Stimulated activated CD8-positive, alpha-beta memory T cell treated with anti-CD3 and anti-CD28 coated beads, Interleukin-15, amount 100 ng/mL, for 4 hours (primary cell): ENCODE measurements around the gene PGAM1.
"Not testable (repeated sequence)": the region's sequence is repeated elsewhere in the genome, so short reads cannot be mapped to it uniquely, and the experiment has no call there.

ENCODE experiments used
- DNase-seq, 2 donors: peaks; one replicate each; pipeline ENCODE4 v3.0.0-alpha.2; 2020; ENCODE audit warnings: low read depth in 2 of 2

PGAM1 gene

DNA sequence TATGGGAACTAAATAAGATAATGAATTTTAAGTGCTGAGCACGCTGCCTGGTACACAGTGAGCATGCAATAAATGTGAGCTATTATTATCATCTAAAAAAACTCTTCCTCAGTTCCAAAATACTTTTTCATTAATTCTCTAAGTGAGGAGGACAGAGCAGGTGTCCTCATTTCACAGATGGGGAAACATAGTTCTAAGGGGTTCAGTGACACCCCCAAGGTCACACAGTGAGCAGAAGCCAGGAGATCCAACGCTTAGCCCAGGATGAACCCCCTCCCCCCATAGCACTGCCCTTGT, 18.1 kb upstream of the PGAM1 start:
- no peak for DNase-seq

GRCh38 chr10:97408496-97408992, 17.4 kb upstream of the PGAM1 start:
- no peak for DNase-seq

DNA sequence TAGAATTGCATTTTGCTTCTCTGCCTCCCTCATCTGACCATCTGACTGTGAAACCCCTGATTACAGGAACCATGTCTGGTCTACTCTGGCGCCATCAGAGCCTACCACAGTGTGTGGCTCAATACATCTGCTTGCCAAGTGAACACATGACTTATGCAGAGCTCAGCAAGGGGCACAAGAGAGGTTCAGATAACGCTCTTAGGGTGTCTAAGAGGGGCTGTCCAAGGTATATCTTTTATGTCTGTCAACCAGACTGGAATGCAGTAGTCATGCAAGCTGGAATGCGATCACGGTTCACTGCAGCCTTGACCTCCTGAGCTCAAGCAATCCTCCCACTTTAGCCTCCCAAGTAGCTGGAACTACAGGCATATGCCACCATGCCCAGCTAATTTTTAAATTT, 14.6 kb upstream of the PGAM1 start:
- no peak for DNase-seq

GRCh38 chr10:97412891-97413304, 13.1 kb upstream of the PGAM1 start:
- no peak for DNase-seq

- no peak for DNase-seq
Observed at GRCh38 chr10:97416565-97416964, 9.4 kb upstream of the PGAM1 start.

DNA sequence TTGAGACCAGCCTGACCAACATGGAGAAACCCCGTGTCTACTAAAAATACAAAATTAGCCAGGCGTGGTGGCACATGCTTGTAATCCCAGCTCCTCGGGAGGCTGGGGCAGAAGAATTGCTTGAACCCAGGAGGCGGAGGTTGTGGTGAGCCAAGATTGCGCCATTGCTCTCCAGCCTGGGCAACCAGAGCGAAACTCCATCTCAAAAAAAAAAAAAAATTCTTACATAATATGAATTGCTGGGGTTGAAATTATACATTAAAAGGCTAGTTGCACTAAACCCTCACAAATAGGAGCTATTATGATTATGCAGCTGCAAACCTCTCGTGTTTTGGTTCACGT, 2.3 kb upstream of the PGAM1 start:
- DNase-seq = not testable (repeated sequence)

GRCh38 chr10:97426776-97427570, 982 bp downstream of the PGAM1 start:
- no peak for DNase-seq

- DNase-seq = no peak
Observed at GRCh38 chr10:97427571-97428179, 1.7 kb downstream of the PGAM1 start.

DNA sequence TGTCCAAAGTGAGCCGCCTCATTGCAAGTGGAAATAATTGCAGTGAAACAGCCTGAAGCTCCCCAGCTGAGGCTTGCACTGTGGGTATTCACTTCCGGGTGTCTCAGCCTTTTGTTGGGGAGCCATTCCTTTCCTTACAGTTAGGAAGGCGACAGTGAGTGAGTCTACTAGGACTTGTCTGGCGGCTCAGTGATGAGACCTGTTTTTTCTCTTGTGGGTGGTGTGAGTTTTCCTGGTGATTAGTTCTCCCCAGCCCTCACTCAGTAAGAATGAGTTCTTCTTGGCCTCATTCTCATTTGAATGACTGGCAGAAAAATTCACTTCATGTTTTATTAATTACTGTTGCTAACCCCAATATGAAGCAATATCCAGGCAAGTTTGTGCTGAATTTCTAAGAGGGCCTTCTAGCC, 2.6 kb downstream of the PGAM1 start:
- no peak for DNase-seq

GRCh38 chr10:97434055-97434454, 8.1 kb downstream of the PGAM1 start:
- no peak for DNase-seq

DNA sequence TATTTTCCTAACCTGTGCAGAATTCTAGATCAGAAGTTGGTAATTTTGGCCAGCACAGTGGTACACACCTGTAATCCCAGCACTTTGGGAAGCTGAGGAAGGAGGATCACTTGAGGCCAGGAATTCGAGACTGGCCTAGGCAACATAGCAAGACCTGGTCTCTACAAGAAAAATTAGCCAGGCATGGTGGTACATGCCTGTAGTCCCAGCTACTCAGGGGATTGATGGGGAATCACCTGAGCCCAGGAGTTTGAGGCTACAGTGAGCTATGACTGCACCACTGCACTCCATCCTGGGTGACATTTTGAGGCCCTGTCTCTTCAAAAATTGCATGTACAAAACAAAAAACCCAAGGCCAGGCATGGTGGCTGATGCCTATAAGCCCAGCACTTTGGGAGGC, 8.6 kb downstream of the PGAM1 start:
- no peak for DNase-seq

GRCh38 chr10:97435211-97435610, 9.2 kb downstream of the PGAM1 start:
- DNase-seq = no peak

DNA sequence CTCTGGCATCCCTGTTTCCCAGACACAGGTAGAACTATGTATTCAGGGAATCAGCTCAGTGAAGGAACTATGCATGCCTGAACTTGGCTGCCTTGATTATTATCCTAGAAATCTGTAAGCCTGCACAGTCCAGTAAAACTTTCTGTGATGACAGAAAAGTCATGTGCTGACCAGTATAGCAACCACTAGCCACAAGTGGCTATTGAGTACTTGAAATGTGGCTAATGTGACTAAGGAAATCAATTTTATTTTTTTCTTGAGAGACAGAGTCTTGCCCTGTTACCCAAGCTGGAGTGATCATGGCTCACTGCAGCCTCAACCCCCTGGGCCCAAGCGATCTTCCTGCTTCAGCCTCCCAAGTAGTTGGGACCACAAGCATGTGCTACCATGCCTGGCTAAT, 16.3 kb downstream of the PGAM1 start:
- DNase-seq = no peak

- DNase-seq = no peak
Observed at GRCh38 chr10:97444212-97444611, 18.2 kb downstream of the PGAM1 start.

- DNase-seq = no peak
Observed at GRCh38 chr10:97445357-97445721, 19.3 kb downstream of the PGAM1 start.

- peak; percentile 81 to 91 for DNase-seq
Observed at GRCh38 chr10:97445722-97446639, 20.0 kb downstream of the PGAM1 start, which contains the start of the genes EXOSC1 and ZDHHC16. TSS of gene EXOSC1 (minus strand) at chr10:97446006. CDS start at chr10:97445985, 21 bp downstream. TSS of gene ZDHHC16 (plus strand) at chr10:97446175. CDS start at chr10:97451676, 5,501 bp downstream.

- DNase-seq = no peak
Observed at GRCh38 chr10:97450828-97451227, 24.8 kb downstream of the PGAM1 start.

DNA sequence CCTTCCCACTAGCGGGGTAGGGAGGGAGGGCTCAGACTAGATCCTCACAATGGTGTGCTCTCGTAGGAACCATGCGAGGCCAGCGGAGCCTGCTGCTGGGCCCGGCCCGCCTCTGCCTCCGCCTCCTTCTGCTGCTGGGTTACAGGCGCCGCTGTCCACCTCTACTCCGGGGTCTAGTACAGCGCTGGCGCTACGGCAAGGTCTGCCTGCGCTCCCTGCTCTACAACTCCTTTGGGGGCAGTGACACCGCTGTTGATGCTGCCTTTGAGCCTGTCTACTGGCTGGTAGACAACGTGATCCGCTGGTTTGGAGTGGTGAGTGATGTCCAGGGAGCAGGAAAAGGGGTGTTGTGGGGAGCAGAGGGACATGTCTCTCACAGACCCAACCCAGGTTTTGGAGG, 25.6 kb downstream of the PGAM1 start:
- no peak for DNase-seq

DNA sequence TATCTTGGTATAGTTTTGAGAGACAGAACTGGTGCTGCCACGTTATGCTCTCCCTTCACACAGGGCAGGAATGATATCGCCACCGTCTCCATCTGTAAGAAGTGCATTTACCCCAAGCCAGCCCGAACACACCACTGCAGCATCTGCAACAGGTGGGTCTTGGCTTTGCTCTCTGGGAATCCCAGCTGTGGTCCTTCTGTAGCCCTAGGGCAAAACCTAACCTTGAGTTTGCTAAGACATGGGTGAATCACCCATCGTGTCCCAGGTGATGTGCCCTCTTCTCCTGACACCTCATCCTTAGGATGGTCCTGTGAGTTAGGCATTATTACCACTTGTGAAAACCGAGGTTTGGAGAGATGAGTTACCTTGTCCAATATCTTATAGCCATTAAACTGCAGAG, 26.4 kb downstream of the PGAM1 start:
- DNase-seq = no peak

DNA sequence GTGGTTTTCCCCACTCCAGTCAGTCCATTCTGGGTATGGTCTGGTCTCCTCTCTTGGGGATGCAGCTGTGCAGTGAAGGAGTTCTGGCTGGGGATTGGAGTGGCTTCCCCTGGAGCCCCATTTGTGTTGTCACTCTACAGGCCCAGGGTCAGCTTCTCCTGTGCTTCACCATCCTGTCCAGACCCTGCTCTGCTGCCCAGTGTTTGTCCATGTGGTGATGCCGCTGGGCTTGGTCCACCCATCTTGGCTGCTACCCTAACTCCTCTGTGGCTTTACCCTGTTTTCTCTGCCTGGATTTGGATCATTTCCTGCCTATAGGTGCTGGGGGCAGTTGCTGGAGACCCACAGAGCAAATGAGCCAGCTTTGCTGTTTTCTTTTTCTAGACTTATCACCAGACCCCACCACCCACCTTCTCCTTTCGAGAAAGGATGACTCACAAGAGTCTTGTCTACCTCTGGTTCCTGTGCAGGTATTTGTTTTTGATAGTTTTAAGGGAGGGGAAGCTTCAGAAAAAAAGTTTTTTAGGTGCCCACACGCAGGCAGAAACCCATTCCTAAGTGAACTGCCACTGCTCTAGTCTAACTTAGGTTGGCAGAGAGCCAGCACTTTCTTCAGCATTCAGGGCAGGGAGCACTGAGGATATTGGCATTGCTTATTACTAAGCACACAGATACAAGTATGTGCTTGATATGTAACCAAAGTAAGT, 28.5 kb downstream of the PGAM1 start:
- peak in 1 of 2 donors; percentile 5 for DNase-seq

GRCh38 chr10:97456034-97456685, 30.2 kb downstream of the PGAM1 start:
- DNase-seq = no peak
